K562 (cell line): ENCODE results near the gene PLXDC2. TPM values are rescaled to one million over a fixed set of nuclear protein-coding genes. Genes with fewer than 3 reads are reported as not detected.

Experiments used
- ATAC-seq: fragments of 200-7000 bp; cut with Tn5 transposase; 3 replicates; pipeline ENCODE4 v1.9.1; 2020; ENCODE audit warnings: moderate library complexity
- BruUV-seq: library from RNA; stranded (reverse); fragments of 400-500 nt; replicated peaks from 2 replicates; lab custom pipeline; 2021; lab: Mats Ljungman, UMichigan
- CTCF ChIA-PET: fragments of 300-600 bp; formaldehyde crosslinking; extraction: SDS; loops from one replicate; lab custom pipeline; 2021; ENCODE audit warnings: low intra/inter-chr PET ratio; lab: Yijun Ruan, JAX
- POLR2A ChIA-PET: fragments of 300-600, 350-650 bp; sonication (Branson Sonifier 250); formaldehyde crosslinking; extraction: SDS; loops from one replicate; lab custom pipeline; 2021; ENCODE audit warnings: antibody characterized with exemption, inconsistent platforms; lab: Yijun Ruan, JAX
- DNase-seq, 4 experiments: peaks; one replicate each; pipeline versions ENCODE4 v3.0.0 to v3.0.0-alpha.2; 2011 to 2018; ENCODE audit warnings: low spot score in 3 of 4, mixed read lengths in 3 of 4; ENCODE audit errors: extremely low read depth in 1 of 4
- FAIRE-seq: peaks from 2 replicates; lab custom pipeline; 2011; peaks lifted over from hg19 to GRCh38; lab: Jason Lieb, UNC
- H2AFZ ChIP-seq: 2 replicates; pipeline ENCODE4 v1.6.0; 2011; ENCODE audit warnings: low read depth, low read length, control low read depth, inconsistent platforms
- H3K27ac ChIP-seq: fragments of 200-600 bp; 3 replicates; pipeline ENCODE4 v1.8.0; 2011; ENCODE audit warnings: low read depth, mild to moderate bottlenecking, control low read depth, inconsistent platforms, low read length, moderate library complexity, mixed read lengths; ENCODE audit errors: extremely low read depth
- H3K27me3 ChIP-seq, 2 experiments: fragments of 300-600 bp in 1 of 2; 2 replicates in 1 of 2; 3 replicates in 1 of 2; pipeline versions ENCODE4 v1.6.0 to v1.8.0; 2011; ENCODE audit warnings: inconsistent platforms in 2 of 2, low read length in 2 of 2, mild to moderate bottlenecking in 1 of 2, mixed read lengths in 1 of 2, moderate library complexity in 1 of 2; ENCODE audit not compliant: control insufficient read depth in 2 of 2, insufficient read depth in 2 of 2
- H3K36me3 ChIP-seq: fragments of 300-600 bp; 3 replicates; pipeline ENCODE4 v1.8.0; 2011; ENCODE audit warnings: mild to moderate bottlenecking, low read length, inconsistent platforms; ENCODE audit not compliant: control insufficient read depth, insufficient read depth
- H3K4me1 ChIP-seq, 2 experiments: fragments of 200-600 bp in 1 of 2; replicated peaks in 1 of 2; 2 replicates in 1 of 2; 3 replicates in 1 of 2; pipeline versions ENCODE4 v1.5.1 to v1.8.0; 2011; ENCODE audit warnings: inconsistent platforms in 2 of 2, low read length in 2 of 2, mild to moderate bottlenecking in 1 of 2, mixed read lengths in 1 of 2, moderate library complexity in 1 of 2; ENCODE audit not compliant: control insufficient read depth in 2 of 2, insufficient read depth in 2 of 2
- H3K4me2 ChIP-seq: 2 replicates; pipeline ENCODE4 v1.6.1; 2011; ENCODE audit warnings: low read length, control low read depth, inconsistent platforms, mixed read lengths; ENCODE audit not compliant: insufficient read depth
- H3K4me3 ChIP-seq: fragments of 200-600 bp; sonication (generic), shearing (Covaris generic); 2 replicates; pipeline ENCODE4 v1.5.1; 2016; ENCODE audit warnings: control low read depth, inconsistent platforms
- H3K79me2 ChIP-seq: fragments of 200-600 bp; 3 replicates; pipeline ENCODE4 v1.8.0; 2011; ENCODE audit warnings: low read length, inconsistent platforms; ENCODE audit not compliant: control insufficient read depth, insufficient read depth
- H3K9ac ChIP-seq, 2 experiments: 2 replicates each; pipeline versions ENCODE4 v1.6.0 to v1.6.1; 2011; ENCODE audit warnings: low read depth in 2 of 2, low read length in 2 of 2, control low read depth in 1 of 2, inconsistent platforms in 1 of 2, mild to moderate bottlenecking in 1 of 2, mixed read lengths in 1 of 2; ENCODE audit not compliant: insufficient read depth in 1 of 2
- H3K9me1 ChIP-seq: one replicate; pipeline ENCODE4 v1.6.0; 2011; ENCODE audit warnings: inconsistent platforms, mild to moderate bottlenecking, low read length, moderate library complexity; ENCODE audit not compliant: control insufficient read depth, insufficient read depth
- H3K9me3 ChIP-seq: replicated peaks from 2 replicates; pipeline ENCODE4 v1.5.1; 2011; ENCODE audit warnings: low read depth, low read length, inconsistent platforms; ENCODE audit not compliant: control insufficient read depth, insufficient read depth
- H4K20me1 ChIP-seq: replicated peaks from 2 replicates; pipeline ENCODE4 v1.6.1; 2011; ENCODE audit warnings: low read length, inconsistent platforms, mixed read lengths; ENCODE audit not compliant: control insufficient read depth, insufficient read depth
- HEY1 ChIP-seq: fragments of 250-450 bp; sonication (Bioruptor Pico); IDR thresholded peaks from 2 replicates; pipeline ENCODE4 v1.5.0; 2020; ENCODE audit warnings: mild to moderate bottlenecking, moderate library complexity, borderline replicate concordance
- HMG20A ChIP-seq: fragments of 450-650 bp; formaldehyde crosslinking; conservative IDR thresholded peaks from 2 replicates; pipeline ENCODE4 v1.4.0; 2020; ENCODE audit warnings: mild to moderate bottlenecking, mixed read lengths
- NBN ChIP-seq: fragments of 450-650 bp; IDR thresholded peaks from 2 replicates; pipeline ENCODE4 v1.6.1; 2016; ENCODE audit warnings: low read depth, mild to moderate bottlenecking
- NFXL1 ChIP-seq: fragments of 450-650 bp; formaldehyde crosslinking; IDR thresholded peaks from 2 replicates; pipeline ENCODE4 v1.4.0; 2021; ENCODE audit warnings: mild to moderate bottlenecking
- ZNF134 ChIP-seq: fragments of 250-450 bp; sonication (Bioruptor Pico); conservative IDR thresholded peaks from 2 replicates; pipeline ENCODE4 v1.4.0; 2020
- ZNF324 ChIP-seq: fragments of 250-450 bp; sonication (Bioruptor Pico); IDR thresholded peaks from 2 replicates; pipeline ENCODE4 v1.4.0; 2020; ENCODE audit warnings: mild to moderate bottlenecking
- ZNF707 ChIP-seq: fragments of 250-450 bp; sonication (Bioruptor Pico); conservative IDR thresholded peaks from 2 replicates; pipeline ENCODE4 v1.8.0; 2022; ENCODE audit warnings: inconsistent platforms, mild to moderate bottlenecking, moderate library complexity
- WGBS: fragments of 100-300 bp; shearing (Covaris generic); methylation state at CpG from one replicate; pipeline ENCODE4 v1.1.6; 2016; ENCODE audit warnings: low coverage, mixed read lengths; ENCODE audit not compliant: insufficient coverage; ENCODE audit errors: missing lambda C conversion rate; 5-methylcytosine and 5-hydroxymethylcytosine counted together
- in situ Hi-C: fragments of 300-500 bp; cut with MboI; formaldehyde crosslinking; loops from 4 replicates; pipeline ENCODE4 v1.15.0; 2018; ENCODE audit warnings: inconsistent platforms, mixed read lengths
- intact Hi-C: fragments of 100-400 bp; cut with micrococcal nuclease; formaldehyde crosslinking; loops from 2 replicates; pipeline ENCODE4 v1.14.2; 2022
- polyA plus RNA-seq, 8 experiments: library from polyadenylated mRNA; depleted of rRNA in 4 of 8; stranded (reverse) in 5 of 8; unstranded in 3 of 8; fragments of >200 nt; fragmentation: Nextera tagmentation in 2 of 8; fragmentation: Illumina TruSeq in 1 of 8; extraction: Ambion mirVana in 2 of 8; extraction: Trizol in 1 of 8; gene quantifications; 2 replicates each; pipeline versions ENCODE4 v1.2.1 to v1.2.3, GENCODE V29; 2011 to 2014; ENCODE audit warnings: inconsistent platforms in 1 of 8, missing spikeins in 1 of 8
- total RNA-seq, 7 experiments: library from RNA; depleted of rRNA in 6 of 7; stranded (reverse); fragments of >200 nt in 6 of 7; fragmentation: Illumina TruSeq in 2 of 7; extraction: Trizol in 2 of 7; gene quantifications; 2 replicates each; pipeline versions ENCODE4 v1.2.1 to v1.2.3, GENCODE V29; 2011 to 2021; ENCODE audit warnings: low replicate concordance in 1 of 7
- TF ChIP-seq, protein P1 (sequence below): fragments of 250-450 bp; sonication (Bioruptor Pico); IDR thresholded peaks from 2 replicates; pipeline ENCODE4 v1.5.0; 2021
- TF ChIP-seq, protein P2 (sequence below): fragments of 250-450 bp; sonication (Bioruptor Pico); IDR thresholded peaks from 2 replicates; pipeline ENCODE4 v1.5.0; 2021; ENCODE audit warnings: mild to moderate bottlenecking, borderline replicate concordance

Gene PLXDC2
- total and polyA plus RNA-seq, 9 of the 15 experiments (the other 6 are each of a cell fraction or from before 2014, with no cell fraction given) = 0.01 to 0.33 (median 0.10) TPM; not detected in 3

DNA sequence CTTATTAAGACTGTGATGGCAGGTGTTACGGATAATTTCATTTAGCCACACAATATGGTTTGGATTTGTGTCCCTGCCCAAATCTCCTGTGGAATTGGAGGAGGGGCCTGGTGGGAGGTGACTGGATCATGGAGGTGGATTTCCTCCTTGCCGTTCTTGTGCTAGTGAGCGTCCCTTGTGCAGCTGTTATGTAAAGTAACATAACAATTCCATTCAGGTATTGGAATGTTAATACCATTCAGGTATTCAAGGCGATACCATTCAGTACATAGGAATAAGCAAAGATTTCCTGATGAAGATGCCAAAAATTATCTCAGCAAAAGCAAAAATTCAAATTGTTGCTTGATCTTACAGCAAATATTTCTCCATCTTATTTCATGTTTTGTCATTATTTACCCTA lies 32.5 kb upstream of the PLXDC2 start:
- H2AFZ ChIP-seq = no peak overlapping the region
- in situ Hi-C loops = no loop called here
- CTCF ChIA-PET = no interaction called here
- no peak overlapping the region for H3K4me2 ChIP-seq
- no peaks in the 10 kb centered on the region for H3K9me1 ChIP-seq
- H3K27ac ChIP-seq = no peak overlapping the region
- POLR2A ChIA-PET = no interaction called here
- H3K27me3 ChIP-seq = no peaks in the 10 kb centered on the region
- no peak for DNase-seq
- no peaks in the 10 kb centered on the region for H3K36me3 ChIP-seq
- H3K9ac ChIP-seq = no peak overlapping the region
- intact Hi-C loops = no loop called here
- TF ChIP-seq, protein P1, sequence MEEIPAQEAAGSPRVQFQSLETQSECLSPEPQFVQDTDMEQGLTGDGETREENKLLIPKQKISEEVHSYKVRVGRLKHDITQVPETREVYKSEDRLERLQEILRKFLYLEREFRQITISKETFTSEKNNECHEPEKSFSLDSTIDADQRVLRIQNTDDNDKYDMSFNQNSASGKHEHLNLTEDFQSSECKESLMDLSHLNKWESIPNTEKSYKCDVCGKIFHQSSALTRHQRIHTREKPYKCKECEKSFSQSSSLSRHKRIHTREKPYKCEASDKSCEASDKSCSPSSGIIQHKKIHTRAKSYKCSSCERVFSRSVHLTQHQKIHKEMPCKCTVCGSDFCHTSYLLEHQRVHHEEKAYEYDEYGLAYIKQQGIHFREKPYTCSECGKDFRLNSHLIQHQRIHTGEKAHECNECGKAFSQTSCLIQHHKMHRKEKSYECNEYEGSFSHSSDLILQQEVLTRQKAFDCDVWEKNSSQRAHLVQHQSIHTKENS (CRISPR knock-in tag) = no peak
- H3K4me1 ChIP-seq = no peaks in the 10 kb centered on the region
- no peak for FAIRE-seq
- 11% methylated on average over 3 of the region's 4 CpGs for WGBS
- no peak overlapping the region for H3K4me3 ChIP-seq
- BruUV-seq = no TSS peak
- no peaks in the 10 kb centered on the region for H3K9me3 ChIP-seq
- H3K79me2 ChIP-seq = no peaks in the 10 kb centered on the region
- no peak for ATAC-seq
- H4K20me1 ChIP-seq = no peaks in the 10 kb centered on the region

DNA sequence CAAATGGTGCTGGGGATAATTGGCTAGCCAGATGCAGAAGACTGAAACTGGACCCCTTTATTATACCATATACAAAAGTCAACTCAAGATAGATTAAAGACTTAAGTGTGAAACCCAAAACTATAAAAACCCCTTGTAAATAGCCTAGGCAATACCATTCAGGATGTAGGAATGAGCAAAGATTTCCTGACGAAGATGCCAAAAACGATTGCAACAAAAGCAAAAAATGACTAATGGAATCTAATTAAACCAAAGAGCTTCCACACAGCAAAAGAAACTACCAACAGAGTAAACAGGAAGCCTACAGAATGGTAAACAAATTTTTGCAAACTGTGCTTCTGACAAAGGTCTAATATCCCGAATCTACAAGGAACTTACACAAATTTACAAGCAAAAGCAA lies 30.9 kb upstream of the PLXDC2 start:
- ChIA-PET POLR2A (no interaction called here), CTCF (no interaction called here)
- Histone ChIP-seq H3K9ac (no peak overlapping the region), H2AFZ (no peak overlapping the region), H3K9me3 (no peaks in the 10 kb centered on the region), H3K4me1 (no peaks in the 10 kb centered on the region), H3K27ac (no peak overlapping the region), H3K4me3 (no peak overlapping the region), H3K9me1 (no peaks in the 10 kb centered on the region), H3K79me2 (no peaks in the 10 kb centered on the region), H3K4me2 (no peak overlapping the region), H4K20me1 (no peaks in the 10 kb centered on the region), H3K36me3 (no peaks in the 10 kb centered on the region), H3K27me3 (no peaks in the 10 kb centered on the region)
- no peak for TF ChIP-seq HEY1
- TF ChIP-seq NBN = no peak
- TF ChIP-seq HMG20A (CRISPR knock-in tag) = no peak
- no peak for TF ChIP-seq NFXL1
- no peak for TF ChIP-seq ZNF324 (CRISPR knock-in tag)
- TF ChIP-seq ZNF707 (CRISPR knock-in tag) = no peak
- TF ChIP-seq, protein P2, sequence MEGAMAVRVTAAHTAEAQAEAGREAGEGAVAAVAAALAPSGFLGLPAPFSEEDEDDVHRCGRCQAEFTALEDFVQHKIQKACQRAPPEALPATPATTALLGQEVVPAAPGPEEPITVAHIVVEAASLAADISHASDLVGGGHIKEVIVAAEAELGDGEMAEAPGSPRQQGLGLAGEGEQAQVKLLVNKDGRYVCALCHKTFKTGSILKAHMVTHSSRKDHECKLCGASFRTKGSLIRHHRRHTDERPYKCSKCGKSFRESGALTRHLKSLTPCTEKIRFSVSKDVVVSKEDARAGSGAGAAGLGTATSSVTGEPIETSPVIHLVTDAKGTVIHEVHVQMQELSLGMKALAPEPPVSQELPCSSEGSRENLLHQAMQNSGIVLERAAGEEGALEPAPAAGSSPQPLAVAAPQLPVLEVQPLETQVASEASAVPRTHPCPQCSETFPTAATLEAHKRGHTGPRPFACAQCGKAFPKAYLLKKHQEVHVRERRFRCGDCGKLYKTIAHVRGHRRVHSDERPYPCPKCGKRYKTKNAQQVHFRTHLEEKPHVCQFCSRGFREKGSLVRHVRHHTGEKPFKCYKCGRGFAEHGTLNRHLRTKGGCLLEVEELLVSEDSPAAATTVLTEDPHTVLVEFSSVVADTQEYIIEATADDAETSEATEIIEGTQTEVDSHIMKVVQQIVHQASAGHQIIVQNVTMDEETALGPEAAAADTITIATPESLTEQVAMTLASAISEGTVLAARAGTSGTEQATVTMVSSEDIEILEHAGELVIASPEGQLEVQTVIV (CRISPR knock-in tag) = no peak
- no peak for TF ChIP-seq ZNF134 (CRISPR knock-in tag)
- in situ Hi-C loops = no loop called here
- DNase-seq (no peak), FAIRE-seq (no peak), ATAC-seq (no peak)
- intact Hi-C loops = no loop called here
- no TSS peak for BruUV-seq
- 3% methylated on average over 3 of the region's 3 CpGs for WGBS
